Measurements from ENCODE around the gene MAT2A. TPM values are rescaled to one million over a fixed set of nuclear protein-coding genes. Genes with fewer than 3 reads are reported as not detected.

The MAT2A gene
- total RNA-seq, 2 experiments from 2014 or later, result 368 to 384 TPM

DNA sequence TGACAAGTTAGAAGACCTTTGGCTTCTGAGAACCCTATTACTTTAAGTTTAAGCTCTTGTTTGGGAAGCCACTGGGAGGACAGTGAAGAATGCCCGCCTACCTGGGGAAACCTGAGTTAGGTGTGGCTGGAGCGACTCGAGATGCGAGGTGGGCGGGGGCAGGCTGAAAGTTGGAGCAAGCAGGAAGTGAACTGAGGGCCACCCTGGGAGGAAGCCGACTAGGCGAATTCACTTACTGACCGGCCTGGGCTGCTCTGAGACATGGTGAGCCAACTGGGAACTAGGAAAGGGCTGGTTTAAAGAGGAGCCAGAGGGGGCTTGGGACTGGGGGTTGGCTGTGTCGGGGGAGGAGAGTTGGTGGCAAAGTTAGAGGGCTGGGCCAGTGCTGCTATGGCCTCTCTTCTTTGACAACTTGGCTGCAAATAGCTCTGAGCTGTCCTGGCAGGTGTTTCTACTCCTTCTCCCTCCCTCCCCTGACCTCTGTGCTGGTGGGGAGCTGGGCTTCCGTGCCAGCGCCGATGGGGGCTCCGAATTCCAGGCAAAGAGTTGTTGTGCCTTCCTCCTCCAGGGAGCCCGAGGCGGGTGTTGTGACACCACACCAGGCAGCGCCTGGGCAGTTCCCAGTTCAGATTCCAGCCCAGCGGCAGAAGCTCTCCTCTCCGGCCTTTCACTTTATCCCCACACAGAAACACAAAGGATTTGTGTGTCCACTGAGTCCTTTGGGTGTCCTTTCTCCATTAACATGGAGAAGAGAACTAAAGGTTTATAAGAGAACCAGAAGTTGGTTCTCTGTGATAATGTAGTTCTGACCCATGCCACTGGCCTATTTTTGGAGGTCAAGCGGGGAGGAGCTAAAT lies 38.6 kb downstream of the MAT2A start, which contains the start of gene VAMP8:
Gene VAMP8 (plus strand): TSS at position 201 of the 857 bp plus-strand sequence. CDS start 61 bp downstream, at position 262.
- peak within 1 kb of the TSS; percentile 89 for H3K27ac Mint-ChIP-seq
- peak within 1 kb of the TSS; percentile 96 for H3K4me3 Mint-ChIP-seq
- H3K36me3 Mint-ChIP-seq, result peaks cover 15% of the 10 kb centered on the region
- H3K9me3 Mint-ChIP-seq, result no peaks in the 10 kb centered on the region
- peak; percentile 67 for DNase-seq
- H3K27me3 Mint-ChIP-seq, result no peaks in the 10 kb centered on the region
- peaks cover 32% of the 10 kb centered on the region for H3K4me1 Mint-ChIP-seq

GRCh38 chr2:85578243-85579180 lies 39.5 kb downstream of the MAT2A start:
- peaks cover 37% of the 10 kb centered on the region for H3K4me1 Mint-ChIP-seq
- H3K4me3 Mint-ChIP-seq, result peak overlapping the region; percentile 96
- DNase-seq, result peak; percentile 32
- peaks cover 22% of the 10 kb centered on the region for H3K36me3 Mint-ChIP-seq
- no peaks in the 10 kb centered on the region for H3K9me3 Mint-ChIP-seq
- peak overlapping the region; percentile 89 for H3K27ac Mint-ChIP-seq
- H3K27me3 Mint-ChIP-seq, result no peaks in the 10 kb centered on the region

DNA sequence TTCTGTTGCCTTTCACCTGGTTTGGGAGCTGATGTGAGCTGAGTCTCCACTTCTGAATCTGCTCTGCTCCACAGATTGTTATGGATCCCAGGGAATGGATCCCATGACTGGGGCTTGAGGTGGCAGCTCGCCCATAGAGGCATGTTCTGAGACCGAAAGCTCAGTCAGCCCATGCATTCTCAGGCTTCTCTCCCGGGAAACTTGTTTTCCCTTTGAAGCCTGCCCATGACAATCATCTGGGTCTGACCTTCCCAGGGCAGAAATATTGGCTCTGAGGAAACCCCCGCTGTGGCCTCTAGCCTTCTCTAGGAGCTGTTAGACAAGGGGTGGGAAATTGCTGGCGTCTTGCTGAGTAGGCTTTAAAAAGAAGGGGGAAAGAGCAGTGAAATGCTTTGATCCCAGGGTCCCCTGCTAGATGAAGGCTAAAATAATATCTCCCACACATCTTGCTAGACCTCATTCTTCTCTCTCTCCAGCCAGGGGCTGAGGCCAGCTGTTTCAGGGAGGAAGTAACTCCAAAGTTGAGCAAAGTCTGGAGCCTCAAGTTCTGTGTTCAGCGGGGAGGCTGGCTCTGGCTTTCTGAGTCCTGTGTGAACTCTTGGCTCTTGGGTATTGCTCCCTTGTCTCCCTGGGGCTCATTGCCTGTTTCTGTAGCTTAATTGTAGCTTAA lies 40.4 kb downstream of the MAT2A start:
- DNase-seq, result no peak
- peak overlapping the region; percentile 89 for H3K27ac Mint-ChIP-seq
- peaks cover 42% of the 10 kb centered on the region for H3K4me1 Mint-ChIP-seq
- H3K4me3 Mint-ChIP-seq, result peak overlapping the region; percentile 96
- H3K9me3 Mint-ChIP-seq, result no peaks in the 10 kb centered on the region
- H3K36me3 Mint-ChIP-seq, result peaks cover 22% of the 10 kb centered on the region
- H3K27me3 Mint-ChIP-seq, result no peaks in the 10 kb centered on the region

DNA sequence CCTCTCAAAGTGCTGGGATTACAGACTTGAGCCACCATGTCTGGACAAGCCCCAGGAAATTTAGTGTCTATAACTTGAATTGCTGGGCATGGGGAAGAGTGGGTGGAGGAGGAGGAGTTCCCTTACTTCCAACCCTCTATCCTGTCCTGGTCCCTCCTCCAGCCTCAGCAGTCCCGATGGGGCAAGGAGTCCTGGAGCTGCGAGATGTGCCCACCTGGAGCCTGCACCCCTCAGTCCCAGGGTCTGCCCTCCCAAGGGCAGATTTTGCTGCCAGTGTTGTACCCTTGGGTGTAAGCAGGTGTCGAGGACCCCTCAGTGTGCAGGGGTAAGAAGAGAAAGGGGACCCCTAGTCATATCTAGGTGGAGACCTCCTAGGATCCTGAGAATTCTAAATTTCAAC lies 41.2 kb downstream of the MAT2A start:
- Mint-ChIP-seq H3K4me3 (no peak overlapping the region), H3K27ac (peak overlapping the region; percentile 89), H3K36me3 (peaks cover 22% of the 10 kb centered on the region), H3K4me1 (peaks cover 47% of the 10 kb centered on the region), H3K9me3 (no peaks in the 10 kb centered on the region), H3K27me3 (no peaks in the 10 kb centered on the region)
- DNase-seq, result no peak

DNA sequence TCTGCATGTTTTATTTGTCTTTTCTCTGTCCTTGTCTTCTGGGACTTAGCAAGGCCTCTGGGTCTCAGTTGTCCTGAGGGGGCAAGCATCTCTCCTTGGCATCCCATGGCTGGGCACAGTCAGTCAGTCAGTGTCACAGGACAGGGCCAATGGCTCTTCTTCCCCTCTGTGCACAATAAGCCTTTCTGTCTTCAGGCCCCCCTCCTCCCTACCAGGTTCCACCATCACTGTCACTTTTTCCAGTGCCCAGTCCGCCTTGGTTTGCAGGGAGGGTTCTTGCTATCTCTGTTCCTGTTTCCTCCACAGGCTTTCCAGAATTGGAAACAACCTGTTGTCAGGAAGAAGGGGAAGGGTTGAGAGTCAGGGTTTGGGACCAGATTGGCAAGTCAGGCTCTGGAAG lies 43.5 kb downstream of the MAT2A start:
- Mint-ChIP-seq H3K27ac (no peak overlapping the region), H3K36me3 (peaks cover 22% of the 10 kb centered on the region), H3K9me3 (no peaks in the 10 kb centered on the region), H3K4me3 (no peak overlapping the region), H3K27me3 (no peaks in the 10 kb centered on the region), H3K4me1 (peaks cover 58% of the 10 kb centered on the region)
- no peak for DNase-seq

DNA sequence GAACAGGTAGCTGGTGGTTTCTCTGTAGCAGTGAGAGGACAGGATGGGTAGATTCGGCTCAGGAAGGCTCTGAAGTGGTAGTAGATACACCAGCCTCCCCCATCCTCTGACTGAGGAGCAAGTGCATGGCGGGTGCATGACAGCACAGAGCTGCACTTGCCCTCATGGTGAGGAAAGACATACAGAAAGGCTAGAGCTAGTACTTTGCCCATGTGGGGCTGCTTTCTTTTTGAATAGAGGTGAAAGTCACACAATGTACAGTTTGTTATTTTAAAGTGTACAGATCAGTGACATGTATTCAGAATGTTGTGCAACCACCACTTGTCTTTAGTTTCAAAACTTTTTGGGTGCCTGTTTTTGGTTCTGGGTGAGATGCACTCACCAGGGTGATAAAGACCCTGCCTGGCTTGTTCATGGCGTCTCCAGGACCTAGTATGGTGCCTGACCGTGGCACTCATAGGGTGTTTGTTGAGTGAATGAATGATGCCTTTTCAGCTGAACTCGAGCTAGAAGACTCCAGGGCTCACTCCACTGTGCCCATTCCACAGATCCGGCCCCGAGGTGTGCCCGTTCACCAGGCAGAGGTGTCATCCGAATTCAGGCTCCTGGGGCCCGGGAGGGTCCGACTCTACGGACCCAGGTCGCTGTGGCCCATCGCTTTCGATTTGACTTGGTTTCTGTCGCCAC lies 44.8 kb downstream of the MAT2A start:
- H3K27ac Mint-ChIP-seq, result peak overlapping the region; percentile 82
- no peaks in the 10 kb centered on the region for H3K27me3 Mint-ChIP-seq
- no peaks in the 10 kb centered on the region for H3K9me3 Mint-ChIP-seq
- peaks cover 20% of the 10 kb centered on the region for H3K36me3 Mint-ChIP-seq
- no peak for DNase-seq
- peaks cover 57% of the 10 kb centered on the region for H3K4me1 Mint-ChIP-seq
- H3K4me3 Mint-ChIP-seq, result peak overlapping the region; percentile 78

DNA sequence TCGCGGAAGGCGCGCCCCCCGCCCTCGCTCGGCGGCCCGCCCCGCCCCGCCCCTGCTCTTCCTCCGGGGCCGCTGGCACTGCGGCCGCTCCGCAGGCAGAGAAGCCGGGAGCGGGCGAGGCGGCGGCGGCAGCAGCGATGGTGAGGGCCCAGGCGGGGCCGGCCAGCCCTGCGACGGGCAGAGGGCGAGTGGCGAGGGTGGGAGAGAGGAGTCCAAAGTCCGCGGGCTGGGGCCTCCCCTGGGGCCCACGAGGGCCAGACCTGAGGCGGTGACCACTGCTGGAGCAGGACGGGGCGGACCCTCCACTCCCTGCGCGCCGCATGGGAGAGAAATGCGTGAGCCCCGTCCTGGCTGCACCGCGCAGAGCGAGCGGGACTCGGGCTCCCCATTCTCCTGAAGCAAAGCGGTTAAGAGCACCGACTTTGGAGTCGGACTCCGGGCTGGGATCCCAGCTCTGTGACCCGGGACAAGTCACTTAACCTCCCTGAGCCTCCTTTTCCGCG lies 45.4 kb downstream of the MAT2A start, which contains the start of gene VAMP5:
Gene VAMP5 (plus strand): TSS at position 78 of the 503 bp plus-strand sequence. CDS start 60 bp downstream, at position 138.
- Mint-ChIP-seq H3K4me1 (peaks cover 51% of the 10 kb centered on the region), H3K27me3 (no peaks in the 10 kb centered on the region), H3K4me3 (peak within 1 kb of the TSS; percentile 82), H3K9me3 (no peaks in the 10 kb centered on the region), H3K27ac (peak within 1 kb of the TSS; percentile 91), H3K36me3 (peaks cover 18% of the 10 kb centered on the region)
- peak; percentile 54 for DNase-seq

- peak overlapping the region; percentile 82 for H3K4me3 Mint-ChIP-seq
- peak overlapping the region; percentile 91 for H3K27ac Mint-ChIP-seq
- no peaks in the 10 kb centered on the region for H3K27me3 Mint-ChIP-seq
- H3K4me1 Mint-ChIP-seq, result peaks cover 46% of the 10 kb centered on the region
- peak; percentile 38 for DNase-seq
- H3K9me3 Mint-ChIP-seq, result no peaks in the 10 kb centered on the region
- peaks cover 18% of the 10 kb centered on the region for H3K36me3 Mint-ChIP-seq
These were observed 46.2 kb downstream of the MAT2A start for GRCh38 chr2:85584857-85585780.

- peaks cover 44% of the 10 kb centered on the region for H3K4me1 Mint-ChIP-seq
- no peak for DNase-seq
- H3K9me3 Mint-ChIP-seq, result no peaks in the 10 kb centered on the region
- H3K27me3 Mint-ChIP-seq, result no peaks in the 10 kb centered on the region
- H3K36me3 Mint-ChIP-seq, result peaks cover 16% of the 10 kb centered on the region
- peak overlapping the region; percentile 91 for H3K27ac Mint-ChIP-seq
- peak overlapping the region; percentile 82 for H3K4me3 Mint-ChIP-seq
These were observed 46.8 kb downstream of the MAT2A start for GRCh38 chr2:85585781-85586105.

DNA sequence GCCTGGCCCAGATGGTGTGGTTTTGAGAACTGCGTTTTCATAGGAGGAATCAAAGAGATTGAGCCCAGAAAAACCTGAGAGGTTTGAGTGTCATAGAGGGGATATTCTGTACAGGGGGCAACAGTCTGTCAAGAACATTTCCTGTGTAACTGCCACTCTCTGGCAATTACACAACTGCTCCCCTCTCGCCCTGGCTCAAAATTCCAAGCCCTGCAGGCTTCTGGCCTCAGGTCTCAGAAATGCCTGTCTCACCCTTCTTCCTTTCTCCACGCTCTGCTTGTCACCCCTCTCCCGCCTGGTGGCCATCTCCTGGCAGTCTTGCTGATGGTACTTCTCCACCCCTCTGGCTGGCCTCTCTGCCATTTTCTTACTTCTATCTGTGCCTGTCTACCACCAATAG lies 49.3 kb downstream of the MAT2A start:
- DNase-seq, result no peak
- H3K36me3 Mint-ChIP-seq, result peaks cover 2% of the 10 kb centered on the region
- H3K4me3 Mint-ChIP-seq, result no peak overlapping the region
- H3K27me3 Mint-ChIP-seq, result no peaks in the 10 kb centered on the region
- peaks cover 33% of the 10 kb centered on the region for H3K4me1 Mint-ChIP-seq
- no peak overlapping the region for H3K27ac Mint-ChIP-seq
- H3K9me3 Mint-ChIP-seq, result no peaks in the 10 kb centered on the region

GRCh38 chr2:85588645-85589044 lies 49.7 kb downstream of the MAT2A start:
- no peak for DNase-seq
- H3K27me3 Mint-ChIP-seq, result no peaks in the 10 kb centered on the region
- H3K4me3 Mint-ChIP-seq, result no peak overlapping the region
- peaks cover 30% of the 10 kb centered on the region for H3K4me1 Mint-ChIP-seq
- H3K36me3 Mint-ChIP-seq, result no peaks in the 10 kb centered on the region
- H3K27ac Mint-ChIP-seq, result no peak overlapping the region
- no peaks in the 10 kb centered on the region for H3K9me3 Mint-ChIP-seq

DNA sequence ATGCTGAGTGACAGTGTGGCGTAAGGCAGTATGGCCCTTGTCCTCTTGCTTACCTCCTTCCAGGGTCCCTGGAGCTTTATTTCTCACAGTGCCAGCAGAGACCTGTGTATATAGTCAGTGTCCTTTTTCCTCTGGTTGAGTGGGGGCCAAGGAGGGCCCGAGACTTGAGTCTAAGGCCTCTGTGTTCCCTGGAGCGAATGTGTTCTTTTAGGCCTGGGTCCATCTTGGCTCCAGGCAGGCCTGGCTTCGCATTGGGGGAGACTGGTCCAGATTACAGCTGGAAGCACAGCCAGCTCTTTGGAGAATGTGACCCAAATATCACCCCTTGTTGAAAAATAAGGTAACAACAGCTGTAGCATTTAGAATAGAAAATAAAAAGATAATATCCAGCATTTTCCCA lies 50.2 kb downstream of the MAT2A start:
- H3K36me3 Mint-ChIP-seq, result no peaks in the 10 kb centered on the region
- H3K4me1 Mint-ChIP-seq, result peaks cover 27% of the 10 kb centered on the region
- H3K4me3 Mint-ChIP-seq, result no peak overlapping the region
- H3K27ac Mint-ChIP-seq, result no peak overlapping the region
- H3K9me3 Mint-ChIP-seq, result no peaks in the 10 kb centered on the region
- no peak for DNase-seq
- no peaks in the 10 kb centered on the region for H3K27me3 Mint-ChIP-seq

GRCh38 chr2:85589982-85590791 lies 51.2 kb downstream of the MAT2A start:
- Mint-ChIP-seq H3K9me3 (no peaks in the 10 kb centered on the region), H3K27ac (no peak overlapping the region), H3K27me3 (no peaks in the 10 kb centered on the region), H3K36me3 (no peaks in the 10 kb centered on the region), H3K4me3 (no peak overlapping the region), H3K4me1 (peaks cover 32% of the 10 kb centered on the region)
- DNase-seq, result no peak

Data from activated naive CD8-positive, alpha-beta T cell treated with anti-CD3 and anti-CD28 coated beads for 36 hours (primary cell).